SU-DHL-6 (cell line): Measurements from ENCODE around the gene SERAC1.

ENCODE experiments used
- CTCF ChIP-seq: fragments of 200-600 bp; sonication (generic); IDR thresholded peaks from one replicate; pipeline ENCODE4 v1.5.1; 2017; ENCODE audit warnings: antibody characterized with exemption, mild to moderate bottlenecking, low read length, moderate library complexity; ENCODE audit not compliant: insufficient read depth, poor library complexity, severe bottlenecking
- EZH2phosphoT487 ChIP-seq: fragments of 200-600 bp; sonication (generic), shearing (Covaris generic); conservative IDR thresholded peaks from 2 replicates; pipeline ENCODE4 v1.6.1; 2018; ENCODE audit warnings: mild to moderate bottlenecking, antibody characterized with exemption, low read length, moderate library complexity, mixed read lengths

- TF ChIP-seq CTCF (no peak), EZH2phosphoT487 (no peak)
Observed at GRCh38 chr6:158077676-158078075, 90.4 kb downstream of the SERAC1 start.
